Lung microvascular endothelial cell (primary cell): ENCODE measurements around the gene HOXD3. TPM values are rescaled to one million over a fixed set of nuclear protein-coding genes. Genes with fewer than 3 reads are reported as not detected.

Source experiments
- DNase-seq, 2 donors: peaks; one replicate each; pipeline versions ENCODE4 v3.0.0 to v3.0.0-alpha.2; 2010; ENCODE audit warnings: low read depth in 2 of 2
- total RNA-seq: library from RNA; depleted of rRNA; stranded (reverse); fragments of >200 nt; gene quantifications from 2 replicates; pipeline ENCODE4 v1.2.1, GENCODE V29; 2014

The HOXD3 gene
- total RNA-seq, 1 donor from 2014 or later = 15.9 TPM

DNA sequence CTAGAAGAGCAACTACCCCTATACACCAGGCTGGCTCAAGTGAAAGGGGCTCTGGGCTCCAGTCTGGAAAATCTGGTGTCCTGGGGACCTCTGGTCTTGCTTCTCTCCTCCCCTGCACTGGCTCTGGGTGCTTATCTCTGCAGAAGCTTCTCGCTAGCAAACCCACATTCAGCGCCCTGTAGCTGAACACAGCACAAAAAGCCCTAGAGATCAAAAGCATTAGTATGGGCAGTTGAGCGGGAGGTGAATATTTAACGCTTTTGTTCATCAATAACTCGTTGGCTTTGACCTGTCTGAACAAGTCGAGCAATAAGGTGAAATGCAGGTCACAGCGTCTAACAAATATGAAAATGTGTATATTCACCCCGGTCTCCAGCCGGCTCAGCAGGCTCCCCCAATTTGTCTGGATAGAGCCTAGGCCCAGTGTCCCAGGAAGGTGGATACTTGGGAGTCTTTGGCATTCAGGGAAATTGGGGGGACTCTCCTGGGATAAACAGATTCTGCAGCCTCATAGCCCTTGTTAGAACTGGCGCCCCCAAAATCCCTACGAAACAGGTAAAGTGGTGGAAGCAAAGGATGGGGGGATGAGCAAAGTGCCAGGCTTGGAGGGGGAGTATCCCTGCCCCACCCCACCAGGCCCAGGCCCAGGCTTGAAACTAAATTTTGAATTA is 8.2 kb upstream of the HOXD3 start:
- DNase-seq = no peak

DNA sequence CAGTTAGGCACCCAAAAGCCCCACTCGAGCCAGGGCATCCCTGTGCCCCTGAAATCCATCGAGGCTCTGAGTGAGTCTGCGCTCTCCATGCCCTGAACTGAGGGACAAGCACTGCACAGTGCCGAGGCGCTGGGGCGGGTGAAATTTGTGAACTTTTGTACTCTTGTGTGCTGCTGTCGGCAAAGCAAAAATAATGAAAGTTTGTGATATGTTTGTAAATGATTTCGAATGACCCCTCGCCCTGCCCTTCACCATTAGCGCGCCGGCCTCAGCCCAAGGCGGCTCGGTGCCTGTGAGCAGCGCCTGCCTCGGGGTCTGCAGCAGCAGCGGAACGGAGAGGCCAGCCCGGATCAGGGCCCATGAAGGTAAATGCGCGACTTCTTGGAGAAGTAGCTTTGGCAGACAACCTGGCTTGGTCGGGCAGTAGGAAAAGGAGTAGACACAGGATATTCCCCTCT is 7.6 kb upstream of the HOXD3 start:
- DNase-seq = no peak

DNA sequence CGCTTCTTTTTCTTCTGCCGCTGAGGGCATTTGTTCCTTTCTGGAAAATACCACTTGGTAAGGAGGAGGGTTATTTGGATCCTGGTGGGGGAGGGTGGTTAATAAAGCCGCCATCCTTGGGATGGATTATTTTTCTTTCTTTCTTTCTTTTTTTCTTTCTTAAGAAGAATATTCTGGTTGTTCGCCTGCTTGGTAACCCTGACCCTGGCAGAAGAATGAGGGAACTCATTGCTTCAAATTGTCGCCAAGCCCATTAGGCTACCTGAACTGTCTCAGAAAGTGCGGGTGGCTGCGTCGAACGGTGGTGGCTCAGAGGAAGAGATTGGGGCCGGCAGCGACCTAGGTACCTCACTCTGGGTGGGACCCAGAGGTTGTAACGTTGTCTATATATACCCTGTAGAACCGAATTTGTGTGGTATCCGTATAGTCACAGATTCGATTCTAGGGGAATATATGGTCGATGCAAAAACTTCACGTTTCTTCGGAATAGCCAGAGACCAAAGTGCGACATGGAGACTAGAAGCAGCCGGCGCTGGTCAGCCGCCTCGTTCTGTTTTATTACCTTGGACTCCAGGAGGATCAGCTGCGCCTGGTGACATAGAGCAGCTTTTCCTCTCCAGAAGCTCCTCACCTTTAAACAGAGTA is 7.0 kb upstream of the HOXD3 start:
- DNase-seq = no peak

GRCh38 chr2:176150584-176151441 is 6.3 kb upstream of the HOXD3 start:
- no peak for DNase-seq

DNA sequence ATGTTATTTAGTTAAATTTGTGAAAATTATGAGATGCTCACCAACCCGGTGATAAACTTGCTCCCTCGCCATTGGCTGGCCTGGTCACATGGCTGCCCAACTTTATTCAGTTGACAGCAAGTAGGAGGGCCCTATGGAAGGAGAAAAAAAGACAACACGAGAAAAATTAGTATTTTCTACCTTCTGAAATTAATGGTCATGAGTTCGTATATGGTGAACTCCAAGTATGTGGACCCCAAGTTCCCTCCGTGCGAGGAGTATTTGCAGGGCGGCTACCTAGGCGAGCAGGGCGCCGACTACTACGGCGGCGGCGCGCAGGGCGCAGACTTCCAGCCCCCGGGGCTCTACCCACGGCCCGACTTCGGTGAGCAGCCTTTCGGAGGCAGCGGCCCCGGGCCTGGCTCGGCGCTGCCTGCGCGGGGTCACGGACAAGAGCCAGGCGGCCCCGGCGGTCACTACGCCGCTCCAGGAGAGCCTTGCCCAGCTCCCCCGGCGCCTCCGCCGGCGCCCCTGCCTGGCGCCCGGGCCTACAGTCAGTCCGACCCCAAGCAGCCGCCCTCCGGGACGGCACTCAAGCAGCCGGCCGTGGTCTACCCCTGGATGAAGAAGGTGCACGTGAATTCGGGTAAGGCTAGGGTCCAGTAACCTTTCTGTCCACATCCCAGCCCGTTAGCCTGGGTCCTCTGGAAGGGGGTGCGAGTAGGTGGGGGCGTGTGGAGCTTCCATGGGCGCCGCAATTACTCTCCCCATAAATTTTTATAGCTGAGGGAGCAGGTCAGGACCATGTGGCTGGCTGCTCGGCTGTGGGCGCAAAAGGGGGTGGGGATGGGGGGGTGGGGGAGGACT is 5.4 kb upstream of the HOXD3 start, which contains the start of gene HOXD4:
Gene HOXD4 (plus strand): TSS at position 109 of the 846 bp plus-strand sequence. CDS start 84 bp downstream, at position 193.
- DNase-seq = no peak

- DNase-seq = no peak
Observed at GRCh38 chr2:176152350-176153181, 4.5 kb upstream of the HOXD3 start.

DNA sequence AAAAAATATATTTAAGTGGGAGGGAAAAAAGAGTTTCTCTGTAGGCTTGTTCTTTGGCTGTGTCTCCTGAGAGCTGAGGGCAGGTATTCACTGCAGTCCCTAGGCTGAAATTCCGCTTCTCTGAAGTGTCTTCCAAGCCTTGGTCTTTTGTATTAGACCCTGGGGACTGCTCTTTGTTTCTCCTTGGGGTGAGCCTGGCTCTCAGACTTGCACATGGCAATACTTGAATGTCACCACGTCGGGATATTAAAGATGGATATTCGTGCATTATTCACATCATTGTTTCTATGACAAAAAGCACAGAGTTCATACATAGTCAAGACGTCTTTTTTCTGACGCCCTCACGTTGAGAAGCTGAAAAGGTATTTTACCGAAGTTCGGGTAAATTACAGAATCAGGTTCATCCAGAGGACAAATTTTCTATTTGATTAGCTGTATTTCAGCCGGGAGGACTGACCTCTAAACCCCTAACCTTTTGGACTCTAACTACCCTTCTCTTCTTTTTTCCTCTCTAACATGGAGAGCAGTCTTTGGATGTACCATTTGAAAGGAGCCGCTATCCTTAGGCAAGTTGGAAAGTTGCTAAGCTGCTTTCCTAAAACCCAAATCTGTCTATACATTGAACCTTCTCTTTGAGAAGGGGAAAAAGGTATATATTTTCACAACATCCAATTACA is 2.4 kb upstream of the HOXD3 start:
- no peak for DNase-seq

DNA sequence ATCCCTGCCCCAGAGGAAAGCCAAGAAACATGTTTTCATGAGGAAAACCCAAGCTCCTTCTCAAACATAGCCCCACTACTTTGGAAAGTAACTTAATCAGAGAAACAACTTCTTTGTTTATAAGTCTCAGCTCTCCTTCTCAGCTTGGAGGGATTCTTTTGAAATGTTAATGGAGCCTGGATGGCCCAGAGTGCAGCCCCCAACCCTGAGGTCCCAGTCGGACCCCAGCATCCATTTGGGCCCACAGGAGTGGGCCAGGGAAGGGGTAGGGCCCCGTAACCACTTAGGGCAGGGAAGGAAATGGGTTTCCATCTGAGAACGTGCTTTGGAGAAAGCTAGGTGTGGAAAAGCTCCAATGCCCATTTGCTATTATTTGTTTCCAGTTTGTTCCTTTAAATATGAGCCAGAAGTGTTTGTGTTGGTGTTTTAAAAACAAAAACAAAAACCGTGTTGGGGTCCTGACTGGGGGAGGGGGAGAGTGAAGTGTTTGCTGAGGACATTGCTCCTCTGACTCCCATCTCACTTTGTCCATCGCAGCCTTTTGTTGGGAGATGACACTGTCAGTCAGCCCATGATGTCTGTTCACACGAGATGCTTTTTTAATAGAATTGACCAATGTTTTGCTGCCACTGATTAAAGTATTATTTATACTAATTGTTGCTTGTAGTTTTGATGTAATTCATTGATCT is 1.6 kb upstream of the HOXD3 start:
- no peak for DNase-seq

GRCh38 chr2:176156301-176156806 is 753 bp upstream of the HOXD3 start:
- DNase-seq = no peak

GRCh38 chr2:176157499-176158185 is 535 bp downstream of the HOXD3 start:
- no peak for DNase-seq

DNA sequence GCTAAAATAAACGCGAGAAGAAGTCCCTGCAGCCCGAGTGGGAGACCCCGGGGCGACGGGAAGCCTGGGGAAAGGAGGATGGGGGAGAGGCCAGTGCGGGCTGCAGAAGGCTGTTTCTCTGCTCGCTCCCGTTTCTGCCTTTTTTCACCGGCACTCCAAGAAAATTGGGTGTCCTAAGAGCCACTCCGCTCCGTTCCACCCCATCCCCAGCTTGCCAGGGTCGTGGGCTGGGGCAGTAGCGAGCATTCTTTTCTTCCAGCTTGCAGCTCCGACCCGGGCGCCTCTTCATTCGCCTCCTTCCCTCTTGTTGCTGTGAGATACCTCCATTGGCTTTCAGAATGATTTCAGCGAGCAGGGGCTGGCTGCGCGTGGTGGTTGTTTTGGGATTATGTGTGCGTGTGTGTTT is 1.1 kb downstream of the HOXD3 start:
- DNase-seq = no peak

DNA sequence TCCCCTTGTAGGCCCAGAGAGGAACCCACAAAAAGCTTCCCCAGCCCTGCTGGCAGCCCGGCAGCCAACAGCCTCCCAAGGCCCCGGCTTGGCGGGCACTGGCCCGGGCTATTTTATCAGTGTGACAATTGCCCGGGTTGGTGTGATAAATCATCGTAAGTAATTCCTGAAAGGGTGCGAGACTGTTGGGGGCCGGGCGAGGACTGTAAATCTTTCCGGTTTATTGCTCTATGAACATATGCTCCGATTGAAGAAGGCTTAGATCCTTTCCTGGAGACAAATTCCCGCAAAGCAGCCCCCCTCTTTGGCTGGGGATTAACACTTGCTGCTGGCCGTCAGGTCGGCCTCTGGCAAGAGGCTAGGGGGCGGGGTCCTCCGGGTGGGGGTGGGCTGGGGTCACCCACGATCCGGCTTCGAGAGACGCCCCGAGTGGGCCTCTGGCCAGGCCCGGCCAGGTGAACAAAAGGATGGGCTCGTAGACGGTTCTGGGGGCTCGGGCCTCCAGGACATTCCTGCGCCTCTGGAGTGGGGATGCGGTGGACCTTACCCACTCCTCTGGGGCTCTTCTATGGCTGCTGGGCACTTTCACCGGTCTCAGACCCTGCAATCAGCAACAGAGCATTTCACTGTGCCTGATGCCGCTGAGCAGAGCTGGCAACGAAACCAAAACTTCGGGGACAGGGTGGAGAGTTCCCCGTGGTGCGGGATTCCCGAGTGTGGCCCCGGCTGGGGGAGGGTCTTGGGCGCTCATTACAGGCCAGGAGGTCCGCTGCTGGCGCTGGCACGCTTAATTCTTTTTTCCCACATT is 2.0 kb downstream of the HOXD3 start:
- no peak for DNase-seq

DNA sequence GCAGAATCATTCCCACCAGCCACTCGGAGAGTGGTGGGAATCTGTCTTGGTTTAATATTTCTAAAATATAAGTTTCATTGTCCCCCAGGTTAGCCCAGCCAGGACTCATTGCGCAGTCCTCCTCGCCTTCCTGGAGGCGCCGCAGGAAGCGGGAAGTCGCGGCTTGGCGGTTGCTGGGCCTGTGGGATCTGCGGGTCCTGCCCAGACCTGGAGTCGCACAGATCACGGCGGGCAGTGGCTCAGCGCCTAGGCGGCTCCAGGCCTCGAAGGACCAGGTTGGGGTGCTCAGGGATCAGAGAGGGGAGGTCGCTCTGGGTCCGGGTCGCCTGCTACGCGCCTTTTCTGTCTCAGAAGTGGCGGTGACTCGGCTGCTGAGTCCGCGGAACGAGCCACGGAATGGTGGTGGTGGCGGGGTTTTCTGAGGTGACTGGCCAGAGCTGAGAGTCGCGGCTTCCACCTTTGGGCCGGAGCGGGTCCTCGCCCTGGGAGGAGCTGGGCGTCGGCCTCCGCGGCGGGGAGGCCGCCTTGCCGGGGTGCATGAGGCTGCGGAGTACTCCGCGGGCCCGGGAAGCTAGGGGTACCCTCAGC is 2.6 kb downstream of the HOXD3 start:
- DNase-seq = no peak

DNA sequence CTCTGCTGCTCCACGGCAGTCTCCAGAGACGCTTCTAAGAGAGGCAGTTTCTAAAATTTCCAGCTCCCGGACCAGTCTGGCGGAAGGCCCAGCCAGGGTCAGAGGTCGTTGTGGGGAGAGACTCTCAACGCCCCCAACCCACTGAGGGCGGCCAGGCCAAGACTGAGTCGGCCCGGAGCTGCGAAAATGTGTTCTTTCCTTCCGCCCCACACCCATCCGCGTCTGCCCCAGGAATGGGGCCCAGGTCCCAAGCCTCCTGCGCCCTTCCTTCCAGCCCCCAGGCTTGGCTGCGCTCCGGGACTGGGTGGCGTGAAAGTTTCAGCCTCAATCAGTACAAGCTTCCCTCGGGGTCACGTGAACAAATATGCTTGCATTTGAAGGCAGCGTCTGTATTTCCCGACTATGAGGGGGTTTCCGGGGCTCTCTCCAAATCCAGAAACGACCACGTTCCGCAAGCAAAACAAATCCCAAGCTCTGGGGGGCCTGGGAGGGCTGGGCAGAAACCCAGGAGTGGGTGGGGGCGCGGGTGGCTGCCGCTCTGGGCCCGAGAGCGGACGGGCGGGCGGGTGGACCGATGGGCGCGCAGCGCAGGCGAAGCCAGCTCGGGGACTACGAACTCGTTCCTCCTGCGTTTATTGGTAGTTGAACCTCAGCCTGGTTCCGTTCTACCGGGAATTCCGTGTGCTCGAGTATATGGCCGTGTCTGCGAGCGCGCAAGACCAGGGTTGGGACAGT is 3.3 kb downstream of the HOXD3 start:
- DNase-seq = no peak

GRCh38 chr2:176160986-176161824 is 4.1 kb downstream of the HOXD3 start:
- DNase-seq = no peak
